MCF 10A (cell line): ENCODE data around the gene AMBRA1. TPM values are rescaled to one million over a fixed set of nuclear protein-coding genes. Genes with fewer than 3 reads are reported as not detected.
A peak's percentile ranks its signal among the peaks of the same experiment; 100 is the strongest.

ENCODE experiments used
- BruUV-seq: library from RNA; stranded (reverse); fragments of 400-500 nt; replicated peaks from 2 replicates; lab custom pipeline; 2021; lab: Mats Ljungman, UMichigan
- CTCF ChIA-PET: fragments of 300-600 bp; sonication (Branson Sonifier 250); formaldehyde crosslinking; extraction: SDS; loops from one replicate; lab custom pipeline; 2021; ENCODE audit warnings: antibody characterized with exemption, inconsistent platforms; lab: Yijun Ruan, JAX
- POLR2A ChIA-PET: fragments of 300-600, 350-650 bp; sonication (Branson Sonifier 250); formaldehyde crosslinking; extraction: SDS; loops from one replicate; lab custom pipeline; 2020; ENCODE audit warnings: antibody characterized with exemption, inconsistent platforms; lab: Yijun Ruan, JAX
- DNase-seq: peaks from one replicate; pipeline ENCODE4 v3.0.0-alpha.2; 2018; ENCODE audit not compliant: unreplicated experiment
- H3K27ac Mint-ChIP-seq: one replicate; pipeline ENCODE4 v1.8.0; 2022; ENCODE audit warnings: mild to moderate bottlenecking, low read depth, mixed read lengths; ENCODE audit not compliant: unreplicated experiment
- H3K27me3 Mint-ChIP-seq: one replicate; pipeline ENCODE4 v1.8.0; 2022; ENCODE audit warnings: mixed read lengths; ENCODE audit not compliant: insufficient read depth, unreplicated experiment
- H3K36me3 Mint-ChIP-seq: one replicate; pipeline ENCODE4 v1.8.0; 2022; ENCODE audit warnings: mild to moderate bottlenecking, moderate library complexity, mixed read lengths; ENCODE audit not compliant: insufficient read depth, unreplicated experiment
- H3K4me1 Mint-ChIP-seq: one replicate; pipeline ENCODE4 v1.8.0; 2022; ENCODE audit warnings: mixed read lengths; ENCODE audit not compliant: insufficient read depth, unreplicated experiment
- H3K4me3 Mint-ChIP-seq: one replicate; pipeline ENCODE4 v1.8.0; 2022; ENCODE audit warnings: mild to moderate bottlenecking, moderate library complexity, mixed read lengths; ENCODE audit not compliant: unreplicated experiment
- H3K9me3 Mint-ChIP-seq: one replicate; pipeline ENCODE4 v1.8.0; 2022; ENCODE audit warnings: mixed read lengths; ENCODE audit not compliant: unreplicated experiment
- intact Hi-C: fragments of 100-400 bp; cut with micrococcal nuclease; formaldehyde crosslinking; loops from 2 replicates; pipeline ENCODE4 v1.14.1; 2022
- total RNA-seq: library from RNA; stranded (reverse); gene quantifications from 2 replicates; pipeline ENCODE4 v1.2.3, GENCODE V29; 2022
- TF ChIP-seq, protein P1 (sequence below): fragments of 200-600 bp; IDR thresholded peaks from one replicate; pipeline ENCODE4 v1.8.0; 2022; ENCODE audit warnings: antibody characterized with exemption, mild to moderate bottlenecking; ENCODE audit not compliant: unreplicated experiment

Gene AMBRA1
- total RNA-seq, 1 experiment from 2014 or later, result 19.6 TPM

DNA sequence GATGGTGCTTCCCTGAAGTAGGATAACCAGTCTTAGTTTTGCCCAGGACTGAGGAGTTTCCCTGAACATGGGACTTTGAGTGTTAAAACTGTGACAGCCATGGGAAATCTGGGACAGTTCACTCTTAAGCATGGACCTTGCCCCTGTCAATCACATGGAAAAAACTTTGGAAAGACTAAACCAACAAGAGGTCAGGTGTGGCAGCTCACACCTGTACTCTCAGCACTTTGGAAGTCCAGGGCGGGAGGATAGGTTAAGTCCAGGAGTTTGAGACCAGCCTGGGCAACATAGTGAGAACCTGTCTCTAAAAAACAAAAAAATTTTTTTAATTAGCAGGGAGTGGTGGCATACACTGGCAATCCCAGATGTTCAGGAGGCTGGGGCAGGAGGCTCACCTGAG lies 3.3 kb upstream of the AMBRA1 start:
- DNase-seq, result no peak
- intact Hi-C loops, result no loop called here
- TF ChIP-seq, protein P1, sequence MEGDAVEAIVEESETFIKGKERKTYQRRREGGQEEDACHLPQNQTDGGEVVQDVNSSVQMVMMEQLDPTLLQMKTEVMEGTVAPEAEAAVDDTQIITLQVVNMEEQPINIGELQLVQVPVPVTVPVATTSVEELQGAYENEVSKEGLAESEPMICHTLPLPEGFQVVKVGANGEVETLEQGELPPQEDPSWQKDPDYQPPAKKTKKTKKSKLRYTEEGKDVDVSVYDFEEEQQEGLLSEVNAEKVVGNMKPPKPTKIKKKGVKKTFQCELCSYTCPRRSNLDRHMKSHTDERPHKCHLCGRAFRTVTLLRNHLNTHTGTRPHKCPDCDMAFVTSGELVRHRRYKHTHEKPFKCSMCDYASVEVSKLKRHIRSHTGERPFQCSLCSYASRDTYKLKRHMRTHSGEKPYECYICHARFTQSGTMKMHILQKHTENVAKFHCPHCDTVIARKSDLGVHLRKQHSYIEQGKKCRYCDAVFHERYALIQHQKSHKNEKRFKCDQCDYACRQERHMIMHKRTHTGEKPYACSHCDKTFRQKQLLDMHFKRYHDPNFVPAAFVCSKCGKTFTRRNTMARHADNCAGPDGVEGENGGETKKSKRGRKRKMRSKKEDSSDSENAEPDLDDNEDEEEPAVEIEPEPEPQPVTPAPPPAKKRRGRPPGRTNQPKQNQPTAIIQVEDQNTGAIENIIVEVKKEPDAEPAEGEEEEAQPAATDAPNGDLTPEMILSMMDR, result no peak
- no peaks in the 10 kb centered on the region for H3K27me3 Mint-ChIP-seq
- H3K27ac Mint-ChIP-seq, result no peak overlapping the region
- H3K36me3 Mint-ChIP-seq, result peaks cover 5% of the 10 kb centered on the region
- CTCF ChIA-PET, result no interaction called here
- POLR2A ChIA-PET, result interaction anchor here (0.9 kb wide), 1 partner anchor 22 kb away, joined by 3 read pairs; no protein-coding TSS in a partner anchor
- no peak overlapping the region for H3K4me3 Mint-ChIP-seq
- peaks cover 11% of the 10 kb centered on the region for H3K4me1 Mint-ChIP-seq
- no peaks in the 10 kb centered on the region for H3K9me3 Mint-ChIP-seq
- no TSS peak for BruUV-seq

DNA sequence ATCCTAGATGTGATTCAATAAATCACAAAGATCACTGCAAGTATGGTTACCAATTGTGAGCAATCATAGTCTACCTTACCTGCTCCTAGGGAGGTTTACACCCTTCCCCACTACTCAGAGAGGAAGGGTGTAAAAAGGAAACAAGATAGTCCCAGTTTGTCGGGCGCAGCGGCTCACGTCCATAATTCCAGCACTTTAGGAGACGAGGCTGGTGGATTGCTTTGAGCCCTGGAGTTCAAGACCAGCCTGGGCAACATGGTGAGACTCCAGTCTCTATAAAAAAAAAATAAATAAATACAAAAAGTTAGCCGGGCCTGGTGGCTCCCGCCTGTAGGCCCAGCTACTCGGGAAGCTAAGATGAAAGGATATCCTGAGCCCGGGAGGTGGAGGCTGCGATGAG lies 962 bp upstream of the AMBRA1 start:
- intact Hi-C loops, result no loop called here
- Mint-ChIP-seq H3K4me1 (peaks cover 17% of the 10 kb centered on the region), H3K27ac (no peak overlapping the region), H3K27me3 (no peaks in the 10 kb centered on the region), H3K9me3 (no peaks in the 10 kb centered on the region), H3K4me3 (no peak overlapping the region), H3K36me3 (no peaks in the 10 kb centered on the region)
- POLR2A ChIA-PET, result interaction anchor here (0.8 to 2.5 kb wide), 10 partner anchors 8 to 231 kb away, joined by 3 to 34 read pairs (median 8); partner anchors contain the start of genes ARHGAP1, ATG13 and ZNF408
- no TSS peak for BruUV-seq
- TF ChIP-seq, protein P1, result no peak
- CTCF ChIA-PET, result interaction anchor here (0.6 to 1.0 kb wide), 3 partner anchors 24 to 644 kb away, joined by 3 to 4 read pairs (median 3); no protein-coding TSS in a partner anchor
- DNase-seq, result no peak

DNA sequence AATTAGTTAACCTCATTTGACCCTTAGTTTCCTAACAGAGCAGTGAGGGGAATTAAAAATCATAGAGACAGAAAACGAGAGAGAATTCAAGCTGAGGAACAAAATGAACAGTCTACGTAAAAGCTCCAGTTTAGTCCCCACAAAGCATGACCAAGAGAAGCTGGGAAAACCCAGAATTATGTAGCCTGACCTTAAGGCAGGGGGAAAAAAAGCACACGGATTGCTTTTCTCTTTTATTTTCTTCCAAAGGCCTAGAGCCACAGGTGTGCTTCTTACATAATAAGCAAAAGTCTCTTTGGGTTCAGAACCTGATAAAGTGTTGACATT lies 514 bp upstream of the AMBRA1 start:
- no peaks in the 10 kb centered on the region for H3K9me3 Mint-ChIP-seq
- TF ChIP-seq, protein P1, result no peak
- H3K36me3 Mint-ChIP-seq, result no peaks in the 10 kb centered on the region
- no peak for DNase-seq
- POLR2A ChIA-PET, result interaction anchor here (0.8 to 2.8 kb wide), 17 partner anchors 9 to 748 kb away, joined by 3 to 34 read pairs (median 8); partner anchors contain the start of genes ARHGAP1, ATG13 and ZNF408
- peak overlapping the region; percentile 88 for H3K4me3 Mint-ChIP-seq
- CTCF ChIA-PET, result interaction anchor here (0.6 to 1.0 kb wide), 2 partner anchors 25 to 59 kb away, joined by 3 read pairs; no protein-coding TSS in a partner anchor
- peaks cover 17% of the 10 kb centered on the region for H3K4me1 Mint-ChIP-seq
- H3K27ac Mint-ChIP-seq, result peak overlapping the region; percentile 96
- no peaks in the 10 kb centered on the region for H3K27me3 Mint-ChIP-seq
- TSS peak; percentile 63 for BruUV-seq
- intact Hi-C loops, result no loop called here

DNA sequence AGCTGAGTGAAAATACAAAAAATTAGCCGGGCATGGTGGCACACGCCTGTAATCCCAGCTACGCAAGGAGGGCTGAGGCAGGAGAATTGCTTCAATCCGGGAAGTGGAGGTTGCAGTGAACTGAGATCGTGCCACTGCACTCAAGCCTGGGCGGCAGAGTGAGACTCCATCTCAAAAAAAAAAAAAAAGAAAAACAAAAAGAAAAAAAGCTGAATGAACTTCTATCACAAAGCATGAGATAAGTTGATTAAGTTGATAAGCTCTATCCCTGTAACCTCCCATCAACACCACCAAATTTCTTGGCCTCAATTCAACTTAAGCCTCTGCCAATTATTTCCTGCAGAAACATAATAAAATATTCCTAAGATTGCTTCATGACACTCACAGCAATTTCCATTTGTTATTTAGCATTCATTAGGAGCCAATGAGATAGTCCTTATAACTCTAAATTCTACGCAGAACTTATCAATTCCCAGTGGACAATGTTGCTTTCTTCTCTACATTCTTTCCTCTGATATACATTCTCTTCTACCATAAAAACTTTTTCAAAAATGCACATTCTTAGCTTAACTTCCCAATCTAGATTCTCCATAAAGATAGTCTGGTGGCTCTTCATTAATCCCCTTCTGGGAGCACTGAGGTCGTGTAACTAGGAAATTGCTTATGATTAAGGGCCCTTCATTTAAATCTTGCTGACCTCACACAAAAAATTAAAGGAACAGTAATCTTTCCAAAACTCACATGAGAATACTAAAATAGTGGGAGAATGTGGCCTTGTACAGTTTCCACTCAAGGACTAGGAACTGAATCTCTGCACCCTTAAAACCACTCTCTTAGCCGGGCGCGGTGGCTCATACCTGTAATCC lies 2.9 kb downstream of the AMBRA1 start:
- TF ChIP-seq, protein P1, result no peak
- Mint-ChIP-seq H3K4me3 (peak overlapping the region; percentile 88), H3K27me3 (no peaks in the 10 kb centered on the region), H3K9me3 (no peaks in the 10 kb centered on the region), H3K27ac (peak overlapping the region; percentile 8), H3K4me1 (peaks cover 23% of the 10 kb centered on the region), H3K36me3 (no peaks in the 10 kb centered on the region)
- no peak for DNase-seq
- BruUV-seq, result TSS peak; percentile 17
- ChIA-PET CTCF (interaction anchor here (0.6 to 1.8 kb wide), 3 partner anchors 23 to 47 kb away, joined by 3 to 6 read pairs (median 4); no protein-coding TSS in a partner anchor), POLR2A (interaction anchor here (0.6 to 2.8 kb wide), 16 partner anchors 9 to 247 kb away, joined by 3 to 16 read pairs (median 6); partner anchors contain the start of genes ARHGAP1, ATG13 and ZNF408)
- intact Hi-C loops, result no loop called here
